WTC11 (cell line): ENCODE results near the gene TMEM190.

ENCODE experiments used
- CREB1 ChIP-seq: sonication (generic); formaldehyde crosslinking; IDR thresholded peaks from 2 replicates; pipeline ENCODE4 v1.8.0; 2023; ENCODE audit warnings: mild to moderate bottlenecking, missing genetic modification reagents
- GABPB1 ChIP-seq: sonication (generic); formaldehyde crosslinking; IDR thresholded peaks from 2 replicates; pipeline ENCODE4 v1.8.1; 2023; ENCODE audit warnings: mild to moderate bottlenecking, missing genetic modification reagents
- JUN ChIP-seq: sonication (generic); formaldehyde crosslinking; IDR thresholded peaks from 2 replicates; pipeline ENCODE4 v1.8.0; 2023; ENCODE audit warnings: mild to moderate bottlenecking, missing genetic modification reagents
- NFE2L1 ChIP-seq: sonication (generic); formaldehyde crosslinking; IDR thresholded peaks from 2 replicates; pipeline ENCODE4 v1.8.1; 2023; ENCODE audit warnings: missing genetic modification reagents
- NR1H2 ChIP-seq: sonication (generic); formaldehyde crosslinking; IDR thresholded peaks from 2 replicates; pipeline ENCODE4 v1.9.0; 2021; ENCODE audit warnings: mild to moderate bottlenecking, moderate library complexity, missing genetic modification reagents
- NR3C1 ChIP-seq: sonication (generic); formaldehyde crosslinking; conservative IDR thresholded peaks from 2 replicates; pipeline ENCODE4 v1.8.1; 2023; ENCODE audit warnings: low read depth, mild to moderate bottlenecking, missing genetic modification reagents
- TCF7 ChIP-seq: sonication (generic); formaldehyde crosslinking; IDR thresholded peaks from 2 replicates; pipeline ENCODE4 v1.8.0; 2022; ENCODE audit warnings: mild to moderate bottlenecking, low read depth, missing genetic modification reagents, moderate library complexity
- ZNF396 ChIP-seq: fragments of 250-450 bp; sonication (Bioruptor Pico); IDR thresholded peaks from 2 replicates; pipeline ENCODE4 v1.8.0; 2021; ENCODE audit warnings: mild to moderate bottlenecking, moderate library complexity, borderline replicate concordance
- TF ChIP-seq, protein P1 (sequence below): fragments of 200-600 bp; IDR thresholded peaks from 2 replicates; pipeline ENCODE4 v1.8.0; 2022; ENCODE audit warnings: antibody characterized with exemption

- TF ChIP-seq JUN (CRISPR knock-in tag) = no peak
- TF ChIP-seq, protein P1, sequence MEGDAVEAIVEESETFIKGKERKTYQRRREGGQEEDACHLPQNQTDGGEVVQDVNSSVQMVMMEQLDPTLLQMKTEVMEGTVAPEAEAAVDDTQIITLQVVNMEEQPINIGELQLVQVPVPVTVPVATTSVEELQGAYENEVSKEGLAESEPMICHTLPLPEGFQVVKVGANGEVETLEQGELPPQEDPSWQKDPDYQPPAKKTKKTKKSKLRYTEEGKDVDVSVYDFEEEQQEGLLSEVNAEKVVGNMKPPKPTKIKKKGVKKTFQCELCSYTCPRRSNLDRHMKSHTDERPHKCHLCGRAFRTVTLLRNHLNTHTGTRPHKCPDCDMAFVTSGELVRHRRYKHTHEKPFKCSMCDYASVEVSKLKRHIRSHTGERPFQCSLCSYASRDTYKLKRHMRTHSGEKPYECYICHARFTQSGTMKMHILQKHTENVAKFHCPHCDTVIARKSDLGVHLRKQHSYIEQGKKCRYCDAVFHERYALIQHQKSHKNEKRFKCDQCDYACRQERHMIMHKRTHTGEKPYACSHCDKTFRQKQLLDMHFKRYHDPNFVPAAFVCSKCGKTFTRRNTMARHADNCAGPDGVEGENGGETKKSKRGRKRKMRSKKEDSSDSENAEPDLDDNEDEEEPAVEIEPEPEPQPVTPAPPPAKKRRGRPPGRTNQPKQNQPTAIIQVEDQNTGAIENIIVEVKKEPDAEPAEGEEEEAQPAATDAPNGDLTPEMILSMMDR = no peak
- no peak for TF ChIP-seq NR3C1
- TF ChIP-seq CREB1 (CRISPR knock-in tag) = no peak
- no peak for TF ChIP-seq NR1H2 (CRISPR knock-in tag)
- no peak for TF ChIP-seq GABPB1 (CRISPR knock-in tag)
- no peak for TF ChIP-seq NFE2L1 (CRISPR knock-in tag)
- TF ChIP-seq TCF7 (CRISPR knock-in tag) = no peak
- TF ChIP-seq ZNF396 (CRISPR knock-in tag) = no peak
Observed at GRCh38 chr19:55390461-55390880, 13.8 kb downstream of the TMEM190 start.
